GM12892 (cell line): ENCODE measurements around the gene BCAP29.

ENCODE experiments used
- DNase-seq: peaks from one replicate; pipeline ENCODE4 v3.0.0; 2011; ENCODE audit not compliant: insufficient read length
- FAIRE-seq: peaks from 2 replicates; lab custom pipeline; 2011; peaks lifted over from hg19 to GRCh38; lab: Jason Lieb, UNC
- POLR2A ChIP-seq: IDR thresholded peaks from 2 replicates; pipeline ENCODE4 v1.6.1; 2011; ENCODE audit warnings: low read depth, low read length, control low read depth
- POLR2AphosphoS5 ChIP-seq: IDR thresholded peaks from 2 replicates; pipeline ENCODE4 v1.6.1; 2011; ENCODE audit warnings: low read depth, low read length, control low read depth
- TAF1 ChIP-seq: IDR thresholded peaks from 2 replicates; pipeline ENCODE4 v1.6.1; 2011; ENCODE audit warnings: low read depth, mild to moderate bottlenecking, control low read depth, low read length, borderline replicate concordance

The BCAP29 gene

GRCh38 chr7:107592361-107593024 lies 12.4 kb downstream of the BCAP29 start:
- no peak for FAIRE-seq
- DNase-seq: no peak
- TF ChIP-seq TAF1 (no peak), POLR2A (no peak)

DNA sequence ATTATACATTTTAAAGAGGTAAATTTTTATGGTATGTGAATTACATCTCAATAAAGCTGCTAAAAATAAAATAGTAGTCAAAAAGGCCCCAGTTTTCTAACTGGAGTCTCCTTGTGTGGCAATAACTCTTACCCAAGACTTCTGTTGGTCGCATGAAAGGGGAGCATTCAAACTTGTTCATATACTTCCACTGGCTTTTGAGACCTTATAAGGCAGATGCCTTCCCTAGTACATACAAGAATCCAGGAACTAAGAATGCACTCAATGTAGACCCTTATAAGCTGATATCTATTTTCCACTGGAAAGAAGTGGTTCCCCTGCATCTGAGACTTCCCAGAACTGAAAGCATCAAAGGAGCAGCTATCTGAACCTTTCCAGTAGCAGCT lies 13.0 kb downstream of the BCAP29 start:
- DNase-seq: no peak
- FAIRE-seq: no peak
- no peak for TF ChIP-seq TAF1
- no peak for TF ChIP-seq POLR2AphosphoS5
- no peak for TF ChIP-seq POLR2A

GRCh38 chr7:107594961-107595737 lies 15.1 kb downstream of the BCAP29 start:
- TF ChIP-seq TAF1 (no peak), POLR2A (no peak), POLR2AphosphoS5 (no peak)
- DNase-seq (no peak), FAIRE-seq (no peak)

- FAIRE-seq (no peak), DNase-seq (no peak)
- TF ChIP-seq TAF1: no peak
Observed at GRCh38 chr7:107596881-107597581, 17.0 kb downstream of the BCAP29 start.

DNA sequence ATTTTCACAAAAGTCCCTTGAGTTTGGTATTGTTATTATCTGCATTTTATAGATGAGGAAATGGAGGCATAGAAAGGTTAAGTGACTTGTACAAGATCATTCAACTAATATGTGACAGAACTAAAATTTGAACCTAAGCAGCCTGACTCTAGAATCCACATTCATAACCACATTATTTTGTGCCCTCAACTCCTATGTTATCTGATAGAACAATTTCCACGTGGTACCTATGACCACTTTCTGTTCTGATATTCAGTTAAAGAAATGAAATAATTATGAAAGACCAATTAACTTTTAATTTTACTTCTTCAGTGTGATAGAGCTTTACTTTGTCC lies 17.5 kb downstream of the BCAP29 start:
- DNase-seq (no peak), FAIRE-seq (no peak)
- TF ChIP-seq POLR2A (no peak), TAF1 (no peak), POLR2AphosphoS5 (no peak)

- FAIRE-seq (no peak), DNase-seq (no peak)
- TF ChIP-seq POLR2AphosphoS5: no peak
- TF ChIP-seq TAF1: no peak
- TF ChIP-seq POLR2A: no peak
Observed at GRCh38 chr7:107597953-107598352, 17.9 kb downstream of the BCAP29 start.

GRCh38 chr7:107599262-107599661 lies 19.2 kb downstream of the BCAP29 start:
- FAIRE-seq (no peak), DNase-seq (no peak)
- TF ChIP-seq POLR2AphosphoS5 (no peak), TAF1 (no peak), POLR2A (no peak)

GRCh38 chr7:107600816-107601215 lies 20.8 kb downstream of the BCAP29 start:
- TF ChIP-seq POLR2AphosphoS5: no peak
- TF ChIP-seq POLR2A: no peak
- no peak for TF ChIP-seq TAF1
- FAIRE-seq: no peak
- no peak for DNase-seq

DNA sequence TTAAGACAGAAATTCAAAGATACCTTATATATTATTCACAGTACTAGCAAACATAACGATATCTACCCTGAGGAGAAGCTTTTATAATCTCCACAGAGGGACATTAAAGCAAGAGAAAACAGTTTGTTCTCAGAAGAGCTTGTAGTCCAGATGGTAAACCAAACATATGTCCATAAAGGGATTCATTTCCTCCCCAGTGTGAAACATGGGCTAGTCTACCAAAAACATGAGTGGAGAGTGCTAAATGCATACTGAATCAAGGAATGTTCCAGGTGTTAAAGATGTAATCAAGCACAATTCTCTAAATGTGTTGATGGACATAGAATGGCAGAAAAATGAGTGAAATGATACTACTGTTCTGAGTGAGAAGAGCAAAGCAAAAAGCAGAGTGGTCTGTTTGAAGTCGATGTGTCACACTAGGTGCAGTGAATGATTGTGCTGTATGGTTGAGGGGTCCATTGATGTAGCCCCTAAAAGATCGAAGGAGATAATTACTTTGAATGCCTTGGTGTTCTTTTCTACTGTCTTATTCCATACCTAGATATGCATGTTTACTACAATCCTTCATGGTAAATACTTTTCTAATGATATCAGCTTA lies 25.3 kb downstream of the BCAP29 start:
- DNase-seq (no peak), FAIRE-seq (no peak)
- TF ChIP-seq POLR2AphosphoS5: no peak
- no peak for TF ChIP-seq TAF1
- TF ChIP-seq POLR2A: no peak

DNA sequence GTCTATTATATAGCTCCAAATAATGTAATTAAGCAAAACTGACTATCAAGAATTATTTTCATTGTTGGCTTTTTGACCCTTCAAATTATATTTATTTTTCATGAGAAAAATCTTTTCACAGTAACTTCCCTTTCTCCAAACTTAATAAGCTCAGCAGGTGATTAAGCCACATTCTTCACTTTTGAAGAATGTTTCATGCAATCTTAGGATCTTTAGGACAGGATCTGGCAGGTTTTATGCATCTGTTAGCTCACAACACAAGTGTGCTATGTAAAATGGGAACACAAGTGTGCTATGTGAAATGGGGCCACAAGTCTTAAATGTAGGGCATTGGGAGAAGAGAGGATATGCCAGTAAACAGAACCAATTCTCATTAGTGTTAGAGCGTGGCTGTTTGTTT lies 26.3 kb downstream of the BCAP29 start:
- FAIRE-seq: no peak
- TF ChIP-seq TAF1 (no peak), POLR2AphosphoS5 (no peak)

GRCh38 chr7:107609811-107610261 lies 29.8 kb downstream of the BCAP29 start:
- FAIRE-seq (no peak), DNase-seq (no peak)
- TF ChIP-seq POLR2AphosphoS5 (no peak), POLR2A (no peak), TAF1 (no peak)

More for the DNA sequence above, 26.3 kb downstream of the BCAP29 start:
- DNase-seq: no peak

DNA sequence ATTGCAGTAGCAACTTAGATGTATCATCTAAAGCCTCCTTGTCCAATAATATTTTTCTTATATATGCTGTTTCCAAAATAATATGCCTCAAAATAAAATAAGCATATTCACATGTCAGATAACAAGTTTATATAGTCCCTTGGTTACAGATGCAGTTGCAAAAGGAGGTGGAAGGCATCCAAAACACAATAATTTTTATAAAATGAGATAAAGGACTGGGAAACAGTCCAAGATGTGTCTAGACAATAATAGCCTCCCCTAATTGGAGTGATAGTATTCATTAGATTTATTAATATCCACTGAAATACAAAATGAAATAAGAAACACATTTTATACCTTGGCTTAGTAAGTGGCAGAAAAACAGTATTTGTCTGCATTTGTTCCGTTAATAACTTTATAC lies 30.3 kb downstream of the BCAP29 start:
- TF ChIP-seq POLR2A (no peak), POLR2AphosphoS5 (no peak), TAF1 (no peak)
- FAIRE-seq: no peak
- DNase-seq: no peak
